ENCODE data around the gene HOXB5. TPM values are rescaled to one million over a fixed set of nuclear protein-coding genes. Genes with fewer than 3 reads are reported as not detected.
A peak's percentile ranks its signal among the peaks of the same experiment; 100 is the strongest.

Gene HOXB5
- total RNA-seq, 1 donor from 2014 or later, result 2.1 TPM

GRCh38 chr17:48584223-48584741, 9.3 kb downstream of the HOXB5 start:
- DNase-seq (ENCODE audit: low spot score, unreplicated experiment), result no peak
- Mint-ChIP-seq H3K27me3 (peaks cover 100% of the 10 kb centered on the region), H3K36me3 (ENCODE audit: insufficient read depth) (no peaks in the 10 kb centered on the region), H3K27ac (no peak overlapping the region), H3K9me3 (ENCODE audit: low read depth) (no peaks in the 10 kb centered on the region), H3K4me3 (ENCODE audit: low read depth) (no peak overlapping the region), H3K4me1 (ENCODE audit: low read depth) (peaks cover 6% of the 10 kb centered on the region)
- no peak for TF ChIP-seq CTCF (IDR thresholded peaks at IDR 0.05; ENCODE audit: unreplicated experiment)

- H3K4me1 Mint-ChIP-seq (ENCODE audit: low read depth), result peaks cover 9% of the 10 kb centered on the region
- no peaks in the 10 kb centered on the region for H3K9me3 Mint-ChIP-seq (ENCODE audit: low read depth)
- TF ChIP-seq CTCF (IDR thresholded peaks at IDR 0.05; ENCODE audit: unreplicated experiment), result no peak
- no peak overlapping the region for H3K4me3 Mint-ChIP-seq (ENCODE audit: low read depth)
- H3K27ac Mint-ChIP-seq, result no peak overlapping the region
- H3K27me3 Mint-ChIP-seq, result peaks cover 100% of the 10 kb centered on the region
- no peak for DNase-seq (ENCODE audit: low spot score, unreplicated experiment)
- H3K36me3 Mint-ChIP-seq (ENCODE audit: insufficient read depth), result no peaks in the 10 kb centered on the region
Observed at GRCh38 chr17:48583708-48584222, 9.8 kb downstream of the HOXB5 start.

GRCh38 chr17:48582750-48583069, 10.9 kb downstream of the HOXB5 start:
- Mint-ChIP-seq H3K4me1 (ENCODE audit: low read depth) (peaks cover 11% of the 10 kb centered on the region), H3K9me3 (ENCODE audit: low read depth) (no peaks in the 10 kb centered on the region), H3K27me3 (peaks cover 97% of the 10 kb centered on the region), H3K27ac (peak overlapping the region; percentile 80), H3K36me3 (ENCODE audit: insufficient read depth) (no peaks in the 10 kb centered on the region), H3K4me3 (ENCODE audit: low read depth) (peak overlapping the region; percentile 55)
- DNase-seq (ENCODE audit: low spot score, unreplicated experiment), result no peak
- no peak for TF ChIP-seq CTCF (IDR thresholded peaks at IDR 0.05; ENCODE audit: unreplicated experiment)

- Mint-ChIP-seq H3K36me3 (ENCODE audit: insufficient read depth) (no peaks in the 10 kb centered on the region), H3K27ac (peak overlapping the region; percentile 80), H3K4me1 (ENCODE audit: low read depth) (peaks cover 8% of the 10 kb centered on the region), H3K9me3 (ENCODE audit: low read depth) (no peaks in the 10 kb centered on the region), H3K27me3 (peaks cover 80% of the 10 kb centered on the region), H3K4me3 (ENCODE audit: low read depth) (peak overlapping the region; percentile 53)
- no peak for DNase-seq (ENCODE audit: low spot score, unreplicated experiment)
- TF ChIP-seq CTCF (IDR thresholded peaks at IDR 0.05; ENCODE audit: unreplicated experiment), result no peak
Observed at GRCh38 chr17:48579760-48580554, 13.6 kb downstream of the HOXB5 start.

GRCh38 chr17:48579471-48579759, 14.2 kb downstream of the HOXB5 start:
- peak overlapping the region; percentile 78 for H3K27ac Mint-ChIP-seq
- no peak for TF ChIP-seq CTCF (IDR thresholded peaks at IDR 0.05; ENCODE audit: unreplicated experiment)
- H3K9me3 Mint-ChIP-seq (ENCODE audit: low read depth), result no peaks in the 10 kb centered on the region
- peaks cover 8% of the 10 kb centered on the region for H3K4me1 Mint-ChIP-seq (ENCODE audit: low read depth)
- no peaks in the 10 kb centered on the region for H3K36me3 Mint-ChIP-seq (ENCODE audit: insufficient read depth)
- H3K27me3 Mint-ChIP-seq, result peaks cover 74% of the 10 kb centered on the region
- peak overlapping the region; percentile 62 for H3K4me3 Mint-ChIP-seq (ENCODE audit: low read depth)
- DNase-seq (ENCODE audit: low spot score, unreplicated experiment), result no peak

All from progenitor cell of endocrine pancreas (in vitro differentiated cells).